ENCODE measurements around the gene HOXD3.

- TF ChIP-seq POLR2AphosphoS5 (IDR thresholded peaks at IDR 0.05; ENCODE audit: borderline replicate concordance, low read depth, low read length): no peak
- TF ChIP-seq EZH2 (IDR thresholded peaks at IDR 0.05): no peak
Observed at GRCh38 chr2:176145085-176145969, 11.8 kb upstream of the HOXD3 start.
